Gastrocnemius medialis (tissue), 4 donors: ENCODE data around the gene PGA3.
"Not testable (repeated sequence)": the region's sequence is repeated elsewhere in the genome, so short reads cannot be mapped to it uniquely, and the experiment has no call there.

Experiments
- POLR2A ChIP-seq, 2 donors: fragments of 450-650 bp; IDR thresholded peaks; one replicate each; pipeline ENCODE4 v1.6.1; 2017; ENCODE audit warnings: antibody characterized with exemption in 2 of 2, mild to moderate bottlenecking in 2 of 2, moderate library complexity in 2 of 2
- TF ChIP-seq, protein P1 (sequence below), 5 experiments: fragments of 450-650 bp in 3 of 5; fragments of 200-600 bp in 2 of 5; sonication (generic) in 2 of 5; IDR thresholded peaks in 4 of 5; conservative IDR thresholded peaks in 1 of 5; 1 replicate in 4 of 5; 2 replicates in 1 of 5; pipeline ENCODE4 v1.5.1; 2016 to 2019; ENCODE audit warnings: antibody characterized with exemption in 5 of 5, mild to moderate bottlenecking in 3 of 5, moderate library complexity in 3 of 5

GRCh38 chr11:61226457-61227137 is 23.3 kb downstream of the PGA3 start:
- TF ChIP-seq, protein P1, sequence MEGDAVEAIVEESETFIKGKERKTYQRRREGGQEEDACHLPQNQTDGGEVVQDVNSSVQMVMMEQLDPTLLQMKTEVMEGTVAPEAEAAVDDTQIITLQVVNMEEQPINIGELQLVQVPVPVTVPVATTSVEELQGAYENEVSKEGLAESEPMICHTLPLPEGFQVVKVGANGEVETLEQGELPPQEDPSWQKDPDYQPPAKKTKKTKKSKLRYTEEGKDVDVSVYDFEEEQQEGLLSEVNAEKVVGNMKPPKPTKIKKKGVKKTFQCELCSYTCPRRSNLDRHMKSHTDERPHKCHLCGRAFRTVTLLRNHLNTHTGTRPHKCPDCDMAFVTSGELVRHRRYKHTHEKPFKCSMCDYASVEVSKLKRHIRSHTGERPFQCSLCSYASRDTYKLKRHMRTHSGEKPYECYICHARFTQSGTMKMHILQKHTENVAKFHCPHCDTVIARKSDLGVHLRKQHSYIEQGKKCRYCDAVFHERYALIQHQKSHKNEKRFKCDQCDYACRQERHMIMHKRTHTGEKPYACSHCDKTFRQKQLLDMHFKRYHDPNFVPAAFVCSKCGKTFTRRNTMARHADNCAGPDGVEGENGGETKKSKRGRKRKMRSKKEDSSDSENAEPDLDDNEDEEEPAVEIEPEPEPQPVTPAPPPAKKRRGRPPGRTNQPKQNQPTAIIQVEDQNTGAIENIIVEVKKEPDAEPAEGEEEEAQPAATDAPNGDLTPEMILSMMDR (IDR thresholded peaks at IDR 0.05 in 4 of 5, conservative IDR thresholded peaks at IDR 0.05 in 1 of 5), result not testable (repeated sequence)
- TF ChIP-seq POLR2A (IDR thresholded peaks at IDR 0.05), result not testable (repeated sequence)
